ENCODE measurements around the gene ATM. TPM values are rescaled to one million over a fixed set of nuclear protein-coding genes. Genes with fewer than 3 reads are reported as not detected.

ATM gene
- total RNA-seq, 1 donor from 2014 or later: 51.5 TPM

- Mint-ChIP-seq H3K4me3 (ENCODE audit: unreplicated experiment) (no peak overlapping the region), H3K9me3 (ENCODE audit: unreplicated experiment) (no peaks in the 10 kb centered on the region), H3K4me1 (ENCODE audit: unreplicated experiment) (no peaks in the 10 kb centered on the region), H3K27ac (ENCODE audit: unreplicated experiment) (no peak overlapping the region), H3K36me3 (ENCODE audit: low read depth, unreplicated experiment) (peaks cover 53% of the 10 kb centered on the region), H3K27me3 (ENCODE audit: unreplicated experiment) (peaks cover 3% of the 10 kb centered on the region)
- TF ChIP-seq, protein P1, sequence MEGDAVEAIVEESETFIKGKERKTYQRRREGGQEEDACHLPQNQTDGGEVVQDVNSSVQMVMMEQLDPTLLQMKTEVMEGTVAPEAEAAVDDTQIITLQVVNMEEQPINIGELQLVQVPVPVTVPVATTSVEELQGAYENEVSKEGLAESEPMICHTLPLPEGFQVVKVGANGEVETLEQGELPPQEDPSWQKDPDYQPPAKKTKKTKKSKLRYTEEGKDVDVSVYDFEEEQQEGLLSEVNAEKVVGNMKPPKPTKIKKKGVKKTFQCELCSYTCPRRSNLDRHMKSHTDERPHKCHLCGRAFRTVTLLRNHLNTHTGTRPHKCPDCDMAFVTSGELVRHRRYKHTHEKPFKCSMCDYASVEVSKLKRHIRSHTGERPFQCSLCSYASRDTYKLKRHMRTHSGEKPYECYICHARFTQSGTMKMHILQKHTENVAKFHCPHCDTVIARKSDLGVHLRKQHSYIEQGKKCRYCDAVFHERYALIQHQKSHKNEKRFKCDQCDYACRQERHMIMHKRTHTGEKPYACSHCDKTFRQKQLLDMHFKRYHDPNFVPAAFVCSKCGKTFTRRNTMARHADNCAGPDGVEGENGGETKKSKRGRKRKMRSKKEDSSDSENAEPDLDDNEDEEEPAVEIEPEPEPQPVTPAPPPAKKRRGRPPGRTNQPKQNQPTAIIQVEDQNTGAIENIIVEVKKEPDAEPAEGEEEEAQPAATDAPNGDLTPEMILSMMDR (IDR thresholded peaks at IDR 0.05; ENCODE audit: unreplicated experiment): no peak
- no peak for DNase-seq (ENCODE audit: low spot score)
Measured at GRCh38 chr11:108204929-108205499, 17.9 kb upstream of the ATM start.

GRCh38 chr11:108206171-108206570, 16.7 kb upstream of the ATM start:
- H3K27me3 Mint-ChIP-seq (ENCODE audit: unreplicated experiment): peaks cover 3% of the 10 kb centered on the region
- DNase-seq (ENCODE audit: low spot score): no peak
- peak overlapping the region; percentile 86 for H3K4me3 Mint-ChIP-seq (ENCODE audit: unreplicated experiment)
- no peaks in the 10 kb centered on the region for H3K4me1 Mint-ChIP-seq (ENCODE audit: unreplicated experiment)
- peaks cover 62% of the 10 kb centered on the region for H3K36me3 Mint-ChIP-seq (ENCODE audit: low read depth, unreplicated experiment)
- TF ChIP-seq, protein P1 (IDR thresholded peaks at IDR 0.05; ENCODE audit: unreplicated experiment): no peak
- H3K27ac Mint-ChIP-seq (ENCODE audit: unreplicated experiment): no peak overlapping the region
- no peaks in the 10 kb centered on the region for H3K9me3 Mint-ChIP-seq (ENCODE audit: unreplicated experiment)

DNA sequence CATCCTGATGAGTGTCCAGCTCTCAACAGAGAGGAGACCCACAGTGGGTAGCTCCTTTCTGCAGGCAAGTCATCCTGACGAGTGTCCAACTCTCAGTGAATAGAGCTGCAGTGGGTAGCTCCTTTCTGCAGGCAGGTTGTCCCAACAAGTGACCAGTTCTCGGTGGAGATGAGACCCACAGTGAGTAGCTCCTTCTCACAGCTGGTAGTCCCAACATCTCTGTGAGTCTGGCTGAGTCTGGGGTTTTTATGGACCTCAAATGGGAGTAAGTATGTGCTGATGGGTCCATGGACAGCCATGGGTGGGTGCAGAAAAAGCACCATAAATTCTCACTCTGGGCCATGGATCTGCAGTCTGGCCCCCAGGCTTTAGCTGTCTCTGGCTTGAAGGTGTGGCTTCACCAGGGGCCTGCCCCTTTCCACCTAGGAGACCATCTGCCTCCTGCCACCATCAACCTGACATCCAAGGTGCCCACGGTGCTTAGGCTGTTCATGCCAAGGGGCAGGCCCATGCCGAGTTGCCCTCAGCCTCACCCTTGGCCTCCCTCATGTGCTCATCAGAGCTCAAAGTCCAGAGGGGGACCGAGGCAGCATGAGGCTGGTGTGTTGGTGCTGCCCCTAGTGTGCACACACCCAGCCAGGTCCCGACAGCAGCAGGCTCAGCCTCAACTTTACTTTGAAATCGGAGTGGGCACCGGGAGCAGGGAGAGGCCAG, 15.7 kb upstream of the ATM start:
- no peak for DNase-seq (ENCODE audit: low spot score)
- peaks cover 62% of the 10 kb centered on the region for H3K36me3 Mint-ChIP-seq (ENCODE audit: low read depth, unreplicated experiment)
- peak overlapping the region; percentile 47 for H3K4me3 Mint-ChIP-seq (ENCODE audit: unreplicated experiment)
- TF ChIP-seq, protein P1 (IDR thresholded peaks at IDR 0.05; ENCODE audit: unreplicated experiment): no peak
- no peak overlapping the region for H3K27ac Mint-ChIP-seq (ENCODE audit: unreplicated experiment)
- H3K9me3 Mint-ChIP-seq (ENCODE audit: unreplicated experiment): no peaks in the 10 kb centered on the region
- H3K4me1 Mint-ChIP-seq (ENCODE audit: unreplicated experiment): no peaks in the 10 kb centered on the region
- H3K27me3 Mint-ChIP-seq (ENCODE audit: unreplicated experiment): peaks cover 3% of the 10 kb centered on the region

DNA sequence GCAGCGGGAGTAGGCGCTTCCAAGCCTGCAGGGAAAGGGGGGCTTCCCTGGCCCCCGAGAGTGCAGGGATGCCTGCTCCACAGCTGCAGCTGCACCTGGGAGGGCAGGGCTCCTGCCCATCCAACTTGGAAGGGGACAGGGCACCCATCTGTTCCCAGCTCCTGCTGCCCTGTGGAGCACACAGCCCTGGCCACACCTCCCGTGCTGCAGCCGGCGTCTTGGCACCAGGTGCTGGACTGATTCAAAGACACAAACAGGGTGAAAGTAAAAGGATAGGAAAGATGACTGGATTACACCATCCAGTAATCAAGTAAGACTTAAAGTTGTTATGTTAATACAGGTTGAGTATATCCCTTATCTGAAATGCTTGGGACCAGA, 15.2 kb upstream of the ATM start:
- Mint-ChIP-seq H3K4me3 (ENCODE audit: unreplicated experiment) (no peak overlapping the region), H3K36me3 (ENCODE audit: low read depth, unreplicated experiment) (peaks cover 62% of the 10 kb centered on the region), H3K27ac (ENCODE audit: unreplicated experiment) (no peak overlapping the region)

DNA sequence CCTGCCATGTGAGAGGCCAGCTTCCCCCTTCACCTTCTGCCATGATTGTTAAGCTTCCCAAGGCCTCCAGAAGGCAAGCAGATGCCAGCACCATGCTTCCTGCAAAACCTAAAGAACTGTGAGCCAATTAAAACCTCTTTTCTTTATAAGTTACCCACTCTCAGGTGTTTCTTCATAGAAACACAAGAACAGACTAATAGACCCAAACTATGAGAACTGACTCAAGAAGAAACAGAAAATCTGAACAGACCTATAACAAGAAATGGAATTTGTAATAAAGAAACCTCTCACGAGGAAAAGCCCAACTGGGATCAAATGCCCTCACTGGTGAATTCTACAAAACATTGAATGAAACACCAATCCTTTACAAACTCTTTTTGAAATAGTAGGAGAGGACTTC, 12.4 kb upstream of the ATM start:
- peaks cover 40% of the 10 kb centered on the region for H3K36me3 Mint-ChIP-seq (ENCODE audit: low read depth, unreplicated experiment)
- DNase-seq (ENCODE audit: low spot score): no peak
- no peaks in the 10 kb centered on the region for H3K4me1 Mint-ChIP-seq (ENCODE audit: unreplicated experiment)
- TF ChIP-seq, protein P1 (IDR thresholded peaks at IDR 0.05; ENCODE audit: unreplicated experiment): no peak
- no peak overlapping the region for H3K27ac Mint-ChIP-seq (ENCODE audit: unreplicated experiment)
- H3K4me3 Mint-ChIP-seq (ENCODE audit: unreplicated experiment): peak overlapping the region; percentile 56
- no peaks in the 10 kb centered on the region for H3K27me3 Mint-ChIP-seq (ENCODE audit: unreplicated experiment)
- no peaks in the 10 kb centered on the region for H3K9me3 Mint-ChIP-seq (ENCODE audit: unreplicated experiment)

More for the DNA sequence above, 15.2 kb upstream of the ATM start:
- H3K9me3 Mint-ChIP-seq (ENCODE audit: unreplicated experiment): no peaks in the 10 kb centered on the region
- no peak for DNase-seq (ENCODE audit: low spot score)
- no peaks in the 10 kb centered on the region for H3K4me1 Mint-ChIP-seq (ENCODE audit: unreplicated experiment)
- H3K27me3 Mint-ChIP-seq (ENCODE audit: unreplicated experiment): peaks cover 3% of the 10 kb centered on the region
- TF ChIP-seq, protein P1 (IDR thresholded peaks at IDR 0.05; ENCODE audit: unreplicated experiment): no peak

Data from endothelial cell (in vitro differentiated cells).